K562 (cell line): ENCODE results near the gene SLC37A4. TPM values are rescaled to one million over a fixed set of nuclear protein-coding genes. Genes with fewer than 3 reads are reported as not detected.

Source experiments
- C11orf30 ChIP-seq: fragments of 450-650 bp; IDR thresholded peaks from 2 replicates; pipeline ENCODE4 v1.6.1; 2016; ENCODE audit warnings: low read depth, mild to moderate bottlenecking
- CREM ChIP-seq: IDR thresholded peaks from 2 replicates; pipeline ENCODE4 v1.6.1; 2014; ENCODE audit warnings: antibody characterized with exemption, low read depth
- ESRRB ChIP-seq: fragments of 250-450 bp; sonication (Bioruptor Pico); IDR thresholded peaks from 2 replicates; pipeline ENCODE4 v1.5.0; 2020; ENCODE audit warnings: mild to moderate bottlenecking, moderate library complexity, borderline replicate concordance
- EZH2 ChIP-seq: IDR thresholded peaks from 2 replicates; pipeline ENCODE4 v1.6.1; 2012; ENCODE audit warnings: low read depth, mild to moderate bottlenecking, inconsistent platforms, low read length, borderline replicate concordance
- FOXA3 ChIP-seq, 2 experiments: fragments of 450-650 bp in 1 of 2; sonication (generic) in 1 of 2; formaldehyde crosslinking; IDR thresholded peaks in 1 of 2; conservative IDR thresholded peaks in 1 of 2; 2 replicates each; pipeline versions ENCODE4 v1.4.0 to v1.8.0; 2020 to 2022; ENCODE audit warnings: mild to moderate bottlenecking in 2 of 2, missing genetic modification reagents in 1 of 2
- HNRNPLL ChIP-seq: fragments of 200-400 bp; formaldehyde crosslinking; IDR thresholded peaks from 2 replicates; pipeline ENCODE4 v1.6.1; 2017; ENCODE audit warnings: low read length, low read depth, mild to moderate bottlenecking; ENCODE audit not compliant: poor library complexity, severe bottlenecking
- KAT7 ChIP-seq: sonication (generic); formaldehyde crosslinking; IDR thresholded peaks from 2 replicates; pipeline ENCODE4 v1.8.0; 2022; ENCODE audit warnings: missing genetic modification reagents, mild to moderate bottlenecking, borderline replicate concordance
- KDM1A ChIP-seq, 2 experiments: fragments of 450-650 bp; IDR thresholded peaks; 2 replicates each; pipeline ENCODE4 v1.6.1; 2016; ENCODE audit warnings: mild to moderate bottlenecking in 2 of 2
- KLF1 ChIP-seq: fragments of 450-650 bp; IDR thresholded peaks from 2 replicates; pipeline ENCODE4 v1.6.1; 2016; ENCODE audit warnings: missing genetic modification characterization, missing compliant biosample characterization
- MAZ ChIP-seq, 2 experiments: fragments of 450-650 bp in 1 of 2; sonication (generic) in 1 of 2; formaldehyde crosslinking; IDR thresholded peaks in 1 of 2; conservative IDR thresholded peaks in 1 of 2; 2 replicates each; pipeline versions ENCODE4 v1.4.0 to v1.5.0; 2020; ENCODE audit warnings: mild to moderate bottlenecking in 1 of 2, missing genetic modification reagents in 1 of 2
- RBM39 ChIP-seq: fragments of 200-400 bp; formaldehyde crosslinking; optimal IDR thresholded peaks from 2 replicates; pipeline ENCODE3; 2018; ENCODE audit warnings: low read depth, low read length
- SIN3B ChIP-seq: fragments of 450-650 bp; IDR thresholded peaks from 2 replicates; pipeline ENCODE4 v1.6.1; 2017; ENCODE audit warnings: low read depth, mild to moderate bottlenecking, moderate library complexity
- ZFP1 ChIP-seq: fragments of 450-650 bp; formaldehyde crosslinking; IDR thresholded peaks from 2 replicates; pipeline ENCODE4 v1.4.0; 2020; ENCODE audit warnings: mild to moderate bottlenecking, mixed read lengths
- ZNF12 ChIP-seq: sonication (generic); formaldehyde crosslinking; IDR thresholded peaks from 2 replicates; pipeline ENCODE4 v1.4.0; 2020; ENCODE audit warnings: mild to moderate bottlenecking, missing genetic modification reagents
- ZNF384 ChIP-seq: IDR thresholded peaks from 2 replicates; pipeline ENCODE4 v1.6.1; 2012; ENCODE audit warnings: low read depth, low read length, improper control_type of control experiment
- ZZZ3 ChIP-seq: fragments of 450-650 bp; IDR thresholded peaks from 2 replicates; pipeline ENCODE4 v1.6.1; 2016; ENCODE audit warnings: antibody characterized with exemption, mild to moderate bottlenecking, moderate library complexity
- polyA plus RNA-seq, 8 experiments: library from polyadenylated mRNA; depleted of rRNA in 4 of 8; stranded (reverse) in 5 of 8; unstranded in 3 of 8; fragments of >200 nt; fragmentation: Nextera tagmentation in 2 of 8; fragmentation: Illumina TruSeq in 1 of 8; extraction: Ambion mirVana in 2 of 8; extraction: Trizol in 1 of 8; gene quantifications; 2 replicates each; pipeline versions ENCODE4 v1.2.1 to v1.2.3, GENCODE V29; 2011 to 2014; ENCODE audit warnings: inconsistent platforms in 1 of 8, missing spikeins in 1 of 8
- total RNA-seq, 7 experiments: library from RNA; depleted of rRNA in 6 of 7; stranded (reverse); fragments of >200 nt in 6 of 7; fragmentation: Illumina TruSeq in 2 of 7; extraction: Trizol in 2 of 7; gene quantifications; 2 replicates each; pipeline versions ENCODE4 v1.2.1 to v1.2.3, GENCODE V29; 2011 to 2021; ENCODE audit warnings: low replicate concordance in 1 of 7
- TF ChIP-seq, protein P1 (sequence below): fragments of 450-650 bp; IDR thresholded peaks from 2 replicates; pipeline ENCODE4 v1.6.1; 2018; ENCODE audit not compliant: partially characterized antibody
- TF ChIP-seq, protein P2 (sequence below): fragments of 200-800 bp; sonication (Bioruptor generic); IDR thresholded peaks from 2 replicates; pipeline ENCODE4 v1.6.1; 2016; ENCODE audit warnings: missing genetic modification characterization, missing compliant biosample characterization
- TF ChIP-seq, protein P3 (sequence below): fragments of 450-650 bp; formaldehyde crosslinking; IDR thresholded peaks from 2 replicates; pipeline ENCODE4 v1.4.0; 2020; ENCODE audit warnings: mild to moderate bottlenecking, moderate library complexity

SLC37A4 gene
- total and polyA plus RNA-seq, 9 of the 15 experiments (the other 6 are each of a cell fraction or from before 2014, with no cell fraction given): 24.7 to 73.9 (median 40.7) TPM

DNA sequence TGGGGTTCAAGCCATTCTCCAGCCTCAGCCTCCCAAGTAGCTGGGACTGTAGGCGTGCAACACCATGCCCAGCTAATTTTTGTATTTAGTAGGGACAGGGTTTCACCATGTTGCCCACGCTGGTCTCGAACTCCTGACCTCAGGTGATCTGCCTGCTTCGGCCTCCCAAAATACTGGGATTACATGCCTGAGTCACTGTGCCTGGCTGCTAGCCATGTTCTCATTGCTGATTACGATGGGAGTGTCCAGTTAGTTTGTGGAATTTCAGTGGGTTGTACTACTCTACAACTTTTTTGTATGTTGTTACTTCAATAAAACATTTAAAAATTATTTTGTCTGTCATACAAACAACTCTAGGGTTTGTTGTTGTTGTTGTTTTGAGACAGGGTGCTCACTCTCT is 32.1 kb upstream of the SLC37A4 start (continued):
- TF ChIP-seq, protein P1, sequence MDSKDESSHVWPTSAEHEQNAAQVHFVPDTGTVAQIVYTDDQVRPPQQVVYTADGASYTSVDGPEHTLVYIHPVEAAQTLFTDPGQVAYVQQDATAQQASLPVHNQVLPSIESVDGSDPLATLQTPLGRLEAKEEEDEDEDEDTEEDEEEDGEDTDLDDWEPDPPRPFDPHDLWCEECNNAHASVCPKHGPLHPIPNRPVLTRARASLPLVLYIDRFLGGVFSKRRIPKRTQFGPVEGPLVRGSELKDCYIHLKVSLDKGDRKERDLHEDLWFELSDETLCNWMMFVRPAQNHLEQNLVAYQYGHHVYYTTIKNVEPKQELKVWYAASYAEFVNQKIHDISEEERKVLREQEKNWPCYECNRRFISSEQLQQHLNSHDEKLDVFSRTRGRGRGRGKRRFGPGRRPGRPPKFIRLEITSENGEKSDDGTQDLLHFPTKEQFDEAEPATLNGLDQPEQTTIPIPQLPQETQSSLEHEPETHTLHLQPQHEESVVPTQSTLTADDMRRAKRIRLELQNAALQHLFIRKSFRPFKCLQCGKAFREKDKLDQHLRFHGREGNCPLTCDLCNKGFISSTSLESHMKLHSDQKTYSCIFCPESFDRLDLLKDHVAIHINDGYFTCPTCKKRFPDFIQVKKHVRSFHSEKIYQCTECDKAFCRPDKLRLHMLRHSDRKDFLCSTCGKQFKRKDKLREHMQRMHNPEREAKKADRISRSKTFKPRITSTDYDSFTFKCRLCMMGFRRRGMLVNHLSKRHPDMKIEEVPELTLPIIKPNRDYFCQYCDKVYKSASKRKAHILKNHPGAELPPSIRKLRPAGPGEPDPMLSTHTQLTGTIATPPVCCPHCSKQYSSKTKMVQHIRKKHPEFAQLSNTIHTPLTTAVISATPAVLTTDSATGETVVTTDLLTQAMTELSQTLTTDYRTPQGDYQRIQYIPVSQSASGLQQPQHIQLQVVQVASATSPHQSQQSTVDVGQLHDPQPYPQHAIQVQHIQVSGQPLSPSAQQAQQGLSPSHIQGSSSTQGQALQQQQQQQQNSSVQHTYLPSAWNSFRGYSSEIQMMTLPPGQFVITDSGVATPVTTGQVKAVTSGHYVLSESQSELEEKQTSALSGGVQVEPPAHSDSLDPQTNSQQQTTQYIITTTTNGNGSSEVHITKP: peak; percentile 67
- TF ChIP-seq KDM1A (IDR thresholded peaks at IDR 0.05) (peak; percentile 16 to 59; a peak in 2 of 4 replicates), ZNF384 (no peak), ZFP1 (CRISPR knock-in tag) (no peak), FOXA3 (CRISPR knock-in tag; conservative IDR thresholded peaks at IDR 0.05 in 1 of 2, IDR thresholded peaks at IDR 0.05 in 1 of 2) (no peak), ZNF12 (CRISPR knock-in tag) (no peak), EZH2 (no peak), CREM (0 out of 2 replicates have a peak, but pooled peaks have one; percentile 7), KAT7 (CRISPR knock-in tag) (no peak), KLF1 (tag) (no peak), HNRNPLL (no peak), RBM39 (no peak), C11orf30 (peak; percentile 94), MAZ (CRISPR knock-in tag; conservative IDR thresholded peaks at IDR 0.05 in 1 of 2, IDR thresholded peaks at IDR 0.05 in 1 of 2) (0 out of 4 replicates have a peak, but pooled peaks of 1 of the 2 experiments have one; percentile 18), ZZZ3 (no peak), ESRRB (CRISPR knock-in tag) (no peak), SIN3B (no peak)
- TF ChIP-seq, protein P2, sequence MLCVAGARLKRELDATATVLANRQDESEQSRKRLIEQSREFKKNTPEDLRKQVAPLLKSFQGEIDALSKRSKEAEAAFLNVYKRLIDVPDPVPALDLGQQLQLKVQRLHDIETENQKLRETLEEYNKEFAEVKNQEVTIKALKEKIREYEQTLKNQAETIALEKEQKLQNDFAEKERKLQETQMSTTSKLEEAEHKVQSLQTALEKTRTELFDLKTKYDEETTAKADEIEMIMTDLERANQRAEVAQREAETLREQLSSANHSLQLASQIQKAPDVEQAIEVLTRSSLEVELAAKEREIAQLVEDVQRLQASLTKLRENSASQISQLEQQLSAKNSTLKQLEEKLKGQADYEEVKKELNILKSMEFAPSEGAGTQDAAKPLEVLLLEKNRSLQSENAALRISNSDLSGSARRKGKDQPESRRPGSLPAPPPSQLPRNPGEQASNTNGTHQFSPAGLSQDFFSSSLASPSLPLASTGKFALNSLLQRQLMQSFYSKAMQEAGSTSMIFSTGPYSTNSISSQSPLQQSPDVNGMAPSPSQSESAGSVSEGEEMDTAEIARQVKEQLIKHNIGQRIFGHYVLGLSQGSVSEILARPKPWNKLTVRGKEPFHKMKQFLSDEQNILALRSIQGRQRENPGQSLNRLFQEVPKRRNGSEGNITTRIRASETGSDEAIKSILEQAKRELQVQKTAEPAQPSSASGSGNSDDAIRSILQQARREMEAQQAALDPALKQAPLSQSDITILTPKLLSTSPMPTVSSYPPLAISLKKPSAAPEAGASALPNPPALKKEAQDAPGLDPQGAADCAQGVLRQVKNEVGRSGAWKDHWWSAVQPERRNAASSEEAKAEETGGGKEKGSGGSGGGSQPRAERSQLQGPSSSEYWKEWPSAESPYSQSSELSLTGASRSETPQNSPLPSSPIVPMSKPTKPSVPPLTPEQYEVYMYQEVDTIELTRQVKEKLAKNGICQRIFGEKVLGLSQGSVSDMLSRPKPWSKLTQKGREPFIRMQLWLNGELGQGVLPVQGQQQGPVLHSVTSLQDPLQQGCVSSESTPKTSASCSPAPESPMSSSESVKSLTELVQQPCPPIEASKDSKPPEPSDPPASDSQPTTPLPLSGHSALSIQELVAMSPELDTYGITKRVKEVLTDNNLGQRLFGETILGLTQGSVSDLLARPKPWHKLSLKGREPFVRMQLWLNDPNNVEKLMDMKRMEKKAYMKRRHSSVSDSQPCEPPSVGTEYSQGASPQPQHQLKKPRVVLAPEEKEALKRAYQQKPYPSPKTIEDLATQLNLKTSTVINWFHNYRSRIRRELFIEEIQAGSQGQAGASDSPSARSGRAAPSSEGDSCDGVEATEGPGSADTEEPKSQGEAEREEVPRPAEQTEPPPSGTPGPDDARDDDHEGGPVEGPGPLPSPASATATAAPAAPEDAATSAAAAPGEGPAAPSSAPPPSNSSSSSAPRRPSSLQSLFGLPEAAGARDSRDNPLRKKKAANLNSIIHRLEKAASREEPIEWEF (CRISPR knock-in tag): no peak
- TF ChIP-seq, protein P3, sequence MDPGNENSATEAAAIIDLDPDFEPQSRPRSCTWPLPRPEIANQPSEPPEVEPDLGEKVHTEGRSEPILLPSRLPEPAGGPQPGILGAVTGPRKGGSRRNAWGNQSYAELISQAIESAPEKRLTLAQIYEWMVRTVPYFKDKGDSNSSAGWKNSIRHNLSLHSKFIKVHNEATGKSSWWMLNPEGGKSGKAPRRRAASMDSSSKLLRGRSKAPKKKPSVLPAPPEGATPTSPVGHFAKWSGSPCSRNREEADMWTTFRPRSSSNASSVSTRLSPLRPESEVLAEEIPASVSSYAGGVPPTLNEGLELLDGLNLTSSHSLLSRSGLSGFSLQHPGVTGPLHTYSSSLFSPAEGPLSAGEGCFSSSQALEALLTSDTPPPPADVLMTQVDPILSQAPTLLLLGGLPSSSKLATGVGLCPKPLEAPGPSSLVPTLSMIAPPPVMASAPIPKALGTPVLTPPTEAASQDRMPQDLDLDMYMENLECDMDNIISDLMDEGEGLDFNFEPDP (CRISPR knock-in tag): no peak
